Measurements from ENCODE around the gene RTN4RL1.
A peak's percentile ranks its signal among the peaks of the same experiment; 100 is the strongest.

The RTN4RL1 gene

GRCh38 chr17:1995907-1996799, 29.0 kb downstream of the RTN4RL1 start:
- no peak overlapping the region for H3K27ac ChIP-seq
- H3K9me3 ChIP-seq (ENCODE audit: control insufficient read depth, low read length), result no peaks in the 10 kb centered on the region
- H3K4me1 ChIP-seq, result peaks cover 8% of the 10 kb centered on the region
- H3K36me3 ChIP-seq (ENCODE audit: control insufficient read depth, insufficient read depth, low read length), result no peaks in the 10 kb centered on the region
- H3K27me3 ChIP-seq (ENCODE audit: control insufficient read depth, insufficient read depth, low read length), result no peaks in the 10 kb centered on the region
- H3K79me2 ChIP-seq, result no peaks in the 10 kb centered on the region
- peak overlapping the region; percentile 55 for H2AFZ ChIP-seq
- H3K4me2 ChIP-seq (ENCODE audit: low read length), result peak overlapping the region; percentile 4
- H3K9ac ChIP-seq, result no peak overlapping the region
- TF ChIP-seq CTCF (IDR thresholded peaks at IDR 0.05), result no peak
- no peak overlapping the region for H3K4me3 ChIP-seq (ENCODE audit: low read depth, low read length)

- peaks cover 8% of the 10 kb centered on the region for H3K4me1 ChIP-seq
- no peaks in the 10 kb centered on the region for H3K36me3 ChIP-seq (ENCODE audit: control insufficient read depth, insufficient read depth, low read length)
- H3K79me2 ChIP-seq, result no peaks in the 10 kb centered on the region
- no peak overlapping the region for H3K4me3 ChIP-seq (ENCODE audit: low read depth, low read length)
- H3K27ac ChIP-seq, result no peak overlapping the region
- H3K9ac ChIP-seq, result no peak overlapping the region
- H2AFZ ChIP-seq, result no peak overlapping the region
- no peak for TF ChIP-seq CTCF (IDR thresholded peaks at IDR 0.05)
- no peak overlapping the region for H3K4me2 ChIP-seq (ENCODE audit: low read length)
- H3K27me3 ChIP-seq (ENCODE audit: control insufficient read depth, insufficient read depth, low read length), result no peaks in the 10 kb centered on the region
- no peaks in the 10 kb centered on the region for H3K9me3 ChIP-seq (ENCODE audit: control insufficient read depth, low read length)
These were observed 29.7 kb downstream of the RTN4RL1 start for GRCh38 chr17:1995321-1995892.

- no peak overlapping the region for H3K9ac ChIP-seq
- no peak overlapping the region for H3K4me3 ChIP-seq (ENCODE audit: low read depth, low read length)
- H3K27ac ChIP-seq, result no peak overlapping the region
These were observed 30.4 kb downstream of the RTN4RL1 start for GRCh38 chr17:1994707-1995106.

GRCh38 chr17:1992541-1992940, 32.6 kb downstream of the RTN4RL1 start:
- Histone ChIP-seq H3K4me2 (ENCODE audit: low read length) (no peak overlapping the region), H3K27ac (no peak overlapping the region), H3K9ac (no peak overlapping the region), H2AFZ (no peak overlapping the region), H3K79me2 (no peaks in the 10 kb centered on the region), H3K36me3 (ENCODE audit: control insufficient read depth, insufficient read depth, low read length) (no peaks in the 10 kb centered on the region), H3K4me3 (ENCODE audit: low read depth, low read length) (no peak overlapping the region), H3K9me3 (ENCODE audit: control insufficient read depth, low read length) (no peaks in the 10 kb centered on the region), H3K4me1 (no peaks in the 10 kb centered on the region), H3K27me3 (ENCODE audit: control insufficient read depth, insufficient read depth, low read length) (no peaks in the 10 kb centered on the region)
- TF ChIP-seq CTCF (IDR thresholded peaks at IDR 0.05), result no peak

More at GRCh38 chr17:1994707-1995106, 30.4 kb downstream of the RTN4RL1 start:
- Histone ChIP-seq H3K27me3 (ENCODE audit: control insufficient read depth, insufficient read depth, low read length) (no peaks in the 10 kb centered on the region), H3K4me1 (peaks cover 3% of the 10 kb centered on the region), H3K79me2 (no peaks in the 10 kb centered on the region), H3K36me3 (ENCODE audit: control insufficient read depth, insufficient read depth, low read length) (no peaks in the 10 kb centered on the region), H3K9me3 (ENCODE audit: control insufficient read depth, low read length) (no peaks in the 10 kb centered on the region), H3K4me2 (ENCODE audit: low read length) (no peak overlapping the region), H2AFZ (no peak overlapping the region)
- no peak for TF ChIP-seq CTCF (IDR thresholded peaks at IDR 0.05)
